GM12878 (cell line): ENCODE results near the gene ZBTB33.

Experiments
- BMI1 ChIP-seq: fragments of 450-650 bp; IDR thresholded peaks from 2 replicates; pipeline ENCODE4 v1.6.1; 2016; ENCODE audit warnings: mild to moderate bottlenecking, moderate library complexity, borderline replicate concordance
- BRCA1 ChIP-seq: IDR thresholded peaks from 2 replicates; pipeline ENCODE4 v1.6.1; 2011; ENCODE audit warnings: low read depth, low read length, improper control_type of control experiment
- LARP7 ChIP-seq: fragments of 450-650 bp; IDR thresholded peaks from 2 replicates; pipeline ENCODE4 v1.6.1; 2017; ENCODE audit warnings: mild to moderate bottlenecking
- NR2C2 ChIP-seq: IDR thresholded peaks from 2 replicates; pipeline ENCODE4 v1.6.1; 2011; ENCODE audit warnings: borderline replicate concordance, low read depth; ENCODE audit not compliant: control insufficient read depth, insufficient read length
- POLR2A ChIP-seq: IDR thresholded peaks from 2 replicates; pipeline ENCODE4 v1.6.1; 2011; ENCODE audit warnings: low read depth, mild to moderate bottlenecking, low read length
- SREBF2 ChIP-seq: IDR thresholded peaks from 2 replicates; pipeline ENCODE4 v1.6.1; 2012; ENCODE audit warnings: mild to moderate bottlenecking, low read length
- TF ChIP-seq, protein P1 (sequence below), 3 experiments: IDR thresholded peaks in 2 of 3; conservative IDR thresholded peaks in 1 of 3; 2 replicates each; pipeline ENCODE4 v1.5.1; 2011; ENCODE audit warnings: low read depth in 3 of 3, low read length in 3 of 3, mild to moderate bottlenecking in 3 of 3, control low read depth in 2 of 3, moderate library complexity in 2 of 3, inconsistent platforms in 1 of 3, mixed read lengths in 1 of 3; ENCODE audit not compliant: control insufficient read depth in 2 of 3, insufficient read depth in 1 of 3; ENCODE audit errors: extremely low read depth in 1 of 3
- TF ChIP-seq, protein P2 (sequence below): IDR thresholded peaks from 2 replicates; pipeline ENCODE4 v1.6.1; 2012; ENCODE audit warnings: low read length, inconsistent platforms

DNA sequence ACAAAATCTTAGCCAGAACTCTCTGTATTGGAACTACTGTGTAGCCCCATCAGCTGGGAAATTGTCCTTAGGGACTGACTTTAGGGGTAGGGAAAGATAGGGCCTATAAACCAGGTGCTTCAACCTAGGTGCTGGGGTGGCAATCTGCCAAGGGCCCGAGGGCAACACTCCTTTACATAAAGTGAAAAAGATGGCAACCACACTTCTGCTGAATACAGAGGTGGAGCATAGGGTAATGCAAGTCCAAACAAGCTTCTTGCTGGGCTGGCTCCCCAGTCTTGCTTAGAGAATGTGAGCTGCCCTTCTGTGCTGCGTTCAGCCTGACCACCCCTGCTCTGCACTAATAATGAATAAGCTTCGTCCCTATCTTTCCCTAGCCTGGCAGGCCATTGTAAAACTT lies 9.8 kb downstream of the ZBTB33 start:
- TF ChIP-seq SREBF2 (no peak), NR2C2 (no peak), BMI1 (no peak), LARP7 (no peak), POLR2A (no peak), BRCA1 (no peak)
- TF ChIP-seq, protein P1, sequence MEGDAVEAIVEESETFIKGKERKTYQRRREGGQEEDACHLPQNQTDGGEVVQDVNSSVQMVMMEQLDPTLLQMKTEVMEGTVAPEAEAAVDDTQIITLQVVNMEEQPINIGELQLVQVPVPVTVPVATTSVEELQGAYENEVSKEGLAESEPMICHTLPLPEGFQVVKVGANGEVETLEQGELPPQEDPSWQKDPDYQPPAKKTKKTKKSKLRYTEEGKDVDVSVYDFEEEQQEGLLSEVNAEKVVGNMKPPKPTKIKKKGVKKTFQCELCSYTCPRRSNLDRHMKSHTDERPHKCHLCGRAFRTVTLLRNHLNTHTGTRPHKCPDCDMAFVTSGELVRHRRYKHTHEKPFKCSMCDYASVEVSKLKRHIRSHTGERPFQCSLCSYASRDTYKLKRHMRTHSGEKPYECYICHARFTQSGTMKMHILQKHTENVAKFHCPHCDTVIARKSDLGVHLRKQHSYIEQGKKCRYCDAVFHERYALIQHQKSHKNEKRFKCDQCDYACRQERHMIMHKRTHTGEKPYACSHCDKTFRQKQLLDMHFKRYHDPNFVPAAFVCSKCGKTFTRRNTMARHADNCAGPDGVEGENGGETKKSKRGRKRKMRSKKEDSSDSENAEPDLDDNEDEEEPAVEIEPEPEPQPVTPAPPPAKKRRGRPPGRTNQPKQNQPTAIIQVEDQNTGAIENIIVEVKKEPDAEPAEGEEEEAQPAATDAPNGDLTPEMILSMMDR (IDR thresholded peaks at IDR 0.05 in 2 of 3, conservative IDR thresholded peaks at IDR 0.05 in 1 of 3; ENCODE audit: control insufficient read depth in 2 of 3, extremely low read depth in 1 of 3, insufficient read depth in 1 of 3, low read depth in 3 of 3, low read length in 3 of 3): no peak
- TF ChIP-seq, protein P2, sequence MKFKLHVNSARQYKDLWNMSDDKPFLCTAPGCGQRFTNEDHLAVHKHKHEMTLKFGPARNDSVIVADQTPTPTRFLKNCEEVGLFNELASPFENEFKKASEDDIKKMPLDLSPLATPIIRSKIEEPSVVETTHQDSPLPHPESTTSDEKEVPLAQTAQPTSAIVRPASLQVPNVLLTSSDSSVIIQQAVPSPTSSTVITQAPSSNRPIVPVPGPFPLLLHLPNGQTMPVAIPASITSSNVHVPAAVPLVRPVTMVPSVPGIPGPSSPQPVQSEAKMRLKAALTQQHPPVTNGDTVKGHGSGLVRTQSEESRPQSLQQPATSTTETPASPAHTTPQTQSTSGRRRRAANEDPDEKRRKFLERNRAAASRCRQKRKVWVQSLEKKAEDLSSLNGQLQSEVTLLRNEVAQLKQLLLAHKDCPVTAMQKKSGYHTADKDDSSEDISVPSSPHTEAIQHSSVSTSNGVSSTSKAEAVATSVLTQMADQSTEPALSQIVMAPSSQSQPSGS: no peak
